ENCODE measurements around the gene HACD2.

Gene HACD2

GRCh38 chr3:123457841-123458240, 127.0 kb downstream of the HACD2 start:
- no peak overlapping the region for H3K4me3 ChIP-seq (ENCODE audit: low read depth in 1 of 2, low read length in 1 of 2)
- TF ChIP-seq CTCF (IDR thresholded peaks at IDR 0.05), result no peak
- no peak overlapping the region for H3K27ac ChIP-seq
- H3K27me3 ChIP-seq, result peaks cover 61% of the 10 kb centered on the region
- H3K4me1 ChIP-seq (ENCODE audit: control insufficient read depth in 1 of 2, insufficient read depth in 1 of 2, low read depth in 1 of 2, low read length in 1 of 2), result no peaks in the 10 kb centered on the region
- H3K9me3 ChIP-seq, result no peaks in the 10 kb centered on the region
- no peaks in the 10 kb centered on the region for H3K36me3 ChIP-seq

GRCh38 chr3:123453675-123454074, 131.2 kb downstream of the HACD2 start:
- Histone ChIP-seq H3K4me3 (ENCODE audit: low read depth in 1 of 2, low read length in 1 of 2) (no peak overlapping the region), H3K4me1 (ENCODE audit: control insufficient read depth in 1 of 2, insufficient read depth in 1 of 2, low read depth in 1 of 2, low read length in 1 of 2) (peaks cover 6 to 8% of the 10 kb centered on the region in 2 experiments), H3K27ac (no peak overlapping the region), H3K36me3 (no peaks in the 10 kb centered on the region), H3K27me3 (peaks cover 84% of the 10 kb centered on the region), H3K9me3 (no peaks in the 10 kb centered on the region)
- no peak for TF ChIP-seq CTCF (IDR thresholded peaks at IDR 0.05)

GRCh38 chr3:123451186-123451585, 133.7 kb downstream of the HACD2 start:
- Histone ChIP-seq H3K36me3 (no peaks in the 10 kb centered on the region), H3K9me3 (no peaks in the 10 kb centered on the region), H3K27ac (no peak overlapping the region), H3K4me1 (ENCODE audit: control insufficient read depth in 1 of 2, insufficient read depth in 1 of 2, low read depth in 1 of 2, low read length in 1 of 2) (peaks cover 12 to 14% of the 10 kb centered on the region in 2 experiments), H3K27me3 (peaks cover 99% of the 10 kb centered on the region), H3K4me3 (ENCODE audit: low read depth in 1 of 2, low read length in 1 of 2) (no peak overlapping the region)
- no peak for TF ChIP-seq CTCF (IDR thresholded peaks at IDR 0.05)

GRCh38 chr3:123449997-123450604, 134.8 kb downstream of the HACD2 start:
- Histone ChIP-seq H3K36me3 (no peaks in the 10 kb centered on the region), H3K4me1 (ENCODE audit: control insufficient read depth in 1 of 2, insufficient read depth in 1 of 2, low read depth in 1 of 2, low read length in 1 of 2) (peaks cover 12 to 14% of the 10 kb centered on the region in 2 experiments), H3K4me3 (ENCODE audit: low read depth in 1 of 2, low read length in 1 of 2) (no peak overlapping the region), H3K9me3 (no peaks in the 10 kb centered on the region), H3K27me3 (peaks cover 100% of the 10 kb centered on the region), H3K27ac (no peak overlapping the region)
- TF ChIP-seq CTCF (IDR thresholded peaks at IDR 0.05), result no peak

- Histone ChIP-seq H3K9me3 (no peaks in the 10 kb centered on the region), H3K4me1 (ENCODE audit: control insufficient read depth in 1 of 2, insufficient read depth in 1 of 2, low read depth in 1 of 2, low read length in 1 of 2) (peaks cover 12 to 14% of the 10 kb centered on the region in 2 experiments), H3K4me3 (ENCODE audit: low read depth in 1 of 2, low read length in 1 of 2) (peak overlapping the region; percentile 29 to 54), H3K36me3 (no peaks in the 10 kb centered on the region), H3K27ac (no peak overlapping the region), H3K27me3 (peaks cover 100% of the 10 kb centered on the region)
- TF ChIP-seq CTCF (IDR thresholded peaks at IDR 0.05), result no peak
Observed at GRCh38 chr3:123449102-123449996, 135.5 kb downstream of the HACD2 start.

All from neutrophil (primary cell).